OCI-LY7 (cell line): ENCODE results near the gene TNN. TPM values are rescaled to one million over a fixed set of nuclear protein-coding genes. Genes with fewer than 3 reads are reported as not detected.

Source experiments
- BruUV-seq: library from RNA; stranded (reverse); fragments of 400-500 nt; replicated peaks from 2 replicates; lab custom pipeline; 2021; lab: Mats Ljungman, UMichigan
- CTCF ChIA-PET: fragments of 300-600 bp; sonication (Branson Sonifier 250); formaldehyde crosslinking; loops from one replicate; lab custom pipeline; 2022; ENCODE audit warnings: antibody characterized with exemption; ENCODE audit not compliant: unreplicated experiment; lab: Charles Lee
- POLR2A ChIA-PET: fragments of 300-600 bp; sonication (Branson Sonifier 250); formaldehyde crosslinking; loops from one replicate; lab custom pipeline; 2022; ENCODE audit warnings: antibody characterized with exemption; lab: Charles Lee
- DNase-seq: peaks from one replicate; pipeline ENCODE4 v3.0.0-alpha.2; 2015; ENCODE audit warnings: low spot score
- H2AFZ ChIP-seq: fragments of 200-600 bp; sonication (generic), shearing (Covaris generic); 2 replicates; pipeline ENCODE4 v1.6.1; 2014; ENCODE audit warnings: mild to moderate bottlenecking, antibody characterized with exemption, low read length, moderate library complexity
- H3K27ac ChIP-seq: fragments of 200-600 bp; sonication (generic); 2 replicates; pipeline ENCODE4 v1.5.1; 2014; ENCODE audit warnings: mixed run types, low read depth, mild to moderate bottlenecking, moderate library complexity, low read length, inconsistent platforms; ENCODE audit not compliant: poor library complexity, severe bottlenecking
- H3K36me3 ChIP-seq: fragments of 200-600 bp; sonication (generic); 2 replicates; pipeline ENCODE4 v1.6.1; 2014; ENCODE audit warnings: mild to moderate bottlenecking, antibody characterized with exemption, low read length, moderate library complexity, mixed read lengths; ENCODE audit not compliant: insufficient read depth
- H3K4me1 ChIP-seq: fragments of 200-600 bp; sonication (generic); 2 replicates; pipeline ENCODE4 v1.5.1; 2014; ENCODE audit warnings: mild to moderate bottlenecking, low read length; ENCODE audit not compliant: insufficient read depth, poor library complexity, severe bottlenecking
- H3K4me2 ChIP-seq: fragments of 200-600 bp; sonication (generic); 2 replicates; pipeline ENCODE4 v1.6.1; 2014; ENCODE audit warnings: mild to moderate bottlenecking, low read length
- H3K4me3 ChIP-seq: fragments of 200-600 bp; sonication (generic); 2 replicates; pipeline ENCODE4 v1.5.1; 2014; ENCODE audit warnings: mild to moderate bottlenecking, low read depth, low read length; ENCODE audit not compliant: poor library complexity, severe bottlenecking
- H3K79me2 ChIP-seq: fragments of 200-600 bp; sonication (generic); 2 replicates; pipeline ENCODE4 v1.6.1; 2016; ENCODE audit warnings: low read depth, mild to moderate bottlenecking, low read length, moderate library complexity, mixed read lengths; ENCODE audit not compliant: insufficient read depth
- H3K9me2 ChIP-seq: fragments of 200-600 bp; sonication (generic); 2 replicates; pipeline ENCODE4 v1.6.1; 2016; ENCODE audit warnings: mild to moderate bottlenecking, low read length, mixed read lengths; ENCODE audit not compliant: insufficient read depth
- H3K9me3 ChIP-seq: fragments of 200-600 bp; sonication (generic); 2 replicates; pipeline ENCODE4 v1.6.1; 2014; ENCODE audit warnings: mild to moderate bottlenecking, mixed run types, low read length, mixed read lengths
- H4K20me1 ChIP-seq: fragments of 200-600 bp; sonication (generic); 2 replicates; pipeline ENCODE4 v1.6.1; 2014; ENCODE audit warnings: mild to moderate bottlenecking, antibody characterized with exemption, low read length, moderate library complexity, mixed read lengths; ENCODE audit not compliant: insufficient read depth
- EZH2phosphoT487 ChIP-seq: fragments of 200-600 bp; sonication (generic); IDR thresholded peaks from 2 replicates; pipeline ENCODE4 v1.6.1; 2018; ENCODE audit warnings: low read depth, borderline replicate concordance, mild to moderate bottlenecking, mixed run types, antibody characterized with exemption, low read length, moderate library complexity, mixed read lengths
- intact Hi-C: fragments of 100-400 bp; cut with micrococcal nuclease; formaldehyde crosslinking; loops from one replicate; pipeline ENCODE4 v1.10.0; 2022; ENCODE audit not compliant: unreplicated experiment
- total RNA-seq, 2 experiments: library from RNA; depleted of rRNA in 1 of 2; stranded (reverse); fragments of >200 nt in 1 of 2; shearing (Covaris generic) in 1 of 2; gene quantifications; 2 replicates each; pipeline ENCODE4 v1.2.3, GENCODE V29; 2014 to 2022
- TF ChIP-seq, protein P1 (sequence below): fragments of 200-600 bp; sonication (generic); conservative IDR thresholded peaks from 2 replicates; pipeline ENCODE4 v1.5.1; 2014; ENCODE audit warnings: mild to moderate bottlenecking, antibody characterized with exemption, low read length, moderate library complexity, mixed read lengths

TNN gene
- total RNA-seq, 2 experiments from 2014 or later, result not detected

DNA sequence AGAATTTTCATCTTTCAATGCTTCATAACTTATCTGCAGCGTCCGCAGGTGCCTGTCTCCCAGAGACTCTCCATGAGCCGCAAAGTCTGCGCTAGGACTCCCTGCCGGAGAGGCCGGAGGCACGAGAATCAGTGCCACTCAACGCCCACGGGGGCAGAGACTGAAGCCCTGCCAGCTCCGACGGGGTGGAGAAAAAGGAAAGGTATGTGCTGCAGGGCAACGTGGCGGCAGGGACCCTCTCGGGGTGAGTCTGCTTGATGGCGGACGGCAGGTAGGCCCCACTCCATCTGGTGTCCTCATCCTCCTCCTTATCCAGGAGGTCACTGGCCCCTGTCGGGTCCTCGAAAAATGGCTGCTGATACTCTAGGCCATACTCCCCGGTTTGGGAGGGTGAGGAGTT is 22.5 kb upstream of the TNN start:
- no peak overlapping the region for H2AFZ ChIP-seq
- H3K79me2 ChIP-seq, result no peaks in the 10 kb centered on the region
- DNase-seq, result no peak
- no peak overlapping the region for H3K27ac ChIP-seq
- H3K36me3 ChIP-seq, result no peaks in the 10 kb centered on the region
- ChIA-PET CTCF (no interaction called here), POLR2A (no interaction called here)
- H3K4me3 ChIP-seq, result no peak overlapping the region
- no peaks in the 10 kb centered on the region for H4K20me1 ChIP-seq
- no peak overlapping the region for H3K4me2 ChIP-seq
- no peak for TF ChIP-seq EZH2phosphoT487
- TF ChIP-seq, protein P1, sequence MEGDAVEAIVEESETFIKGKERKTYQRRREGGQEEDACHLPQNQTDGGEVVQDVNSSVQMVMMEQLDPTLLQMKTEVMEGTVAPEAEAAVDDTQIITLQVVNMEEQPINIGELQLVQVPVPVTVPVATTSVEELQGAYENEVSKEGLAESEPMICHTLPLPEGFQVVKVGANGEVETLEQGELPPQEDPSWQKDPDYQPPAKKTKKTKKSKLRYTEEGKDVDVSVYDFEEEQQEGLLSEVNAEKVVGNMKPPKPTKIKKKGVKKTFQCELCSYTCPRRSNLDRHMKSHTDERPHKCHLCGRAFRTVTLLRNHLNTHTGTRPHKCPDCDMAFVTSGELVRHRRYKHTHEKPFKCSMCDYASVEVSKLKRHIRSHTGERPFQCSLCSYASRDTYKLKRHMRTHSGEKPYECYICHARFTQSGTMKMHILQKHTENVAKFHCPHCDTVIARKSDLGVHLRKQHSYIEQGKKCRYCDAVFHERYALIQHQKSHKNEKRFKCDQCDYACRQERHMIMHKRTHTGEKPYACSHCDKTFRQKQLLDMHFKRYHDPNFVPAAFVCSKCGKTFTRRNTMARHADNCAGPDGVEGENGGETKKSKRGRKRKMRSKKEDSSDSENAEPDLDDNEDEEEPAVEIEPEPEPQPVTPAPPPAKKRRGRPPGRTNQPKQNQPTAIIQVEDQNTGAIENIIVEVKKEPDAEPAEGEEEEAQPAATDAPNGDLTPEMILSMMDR, result no peak
- intact Hi-C loops, result no loop called here
- H3K9me3 ChIP-seq, result no peaks in the 10 kb centered on the region
- BruUV-seq, result no TSS peak
- no peaks in the 10 kb centered on the region for H3K4me1 ChIP-seq
- no peaks in the 10 kb centered on the region for H3K9me2 ChIP-seq

DNA sequence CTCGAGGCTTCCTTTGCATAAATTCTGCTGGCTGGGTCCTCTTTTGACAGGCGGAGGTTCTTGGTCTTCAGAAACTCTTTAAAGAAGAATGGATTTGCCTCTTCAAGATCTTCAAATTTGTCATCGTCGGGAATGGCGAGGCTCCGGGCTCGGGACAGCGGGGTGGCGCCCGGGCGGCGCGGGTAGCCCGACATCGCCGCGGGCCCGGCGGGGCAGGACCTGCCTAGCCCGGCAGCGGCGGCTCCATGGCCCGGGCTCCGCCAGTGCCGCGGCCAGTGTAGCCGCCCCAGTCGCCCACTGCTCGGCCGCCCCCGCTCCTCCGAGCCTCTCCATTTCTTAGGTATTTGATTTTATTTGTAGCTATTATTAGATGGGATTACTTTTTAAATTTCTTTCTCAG is 22.1 kb upstream of the TNN start:
- Histone ChIP-seq H3K9me2 (no peaks in the 10 kb centered on the region), H3K79me2 (no peaks in the 10 kb centered on the region), H2AFZ (no peak overlapping the region), H3K27ac (no peak overlapping the region), H4K20me1 (no peaks in the 10 kb centered on the region), H3K4me2 (no peak overlapping the region), H3K4me1 (no peaks in the 10 kb centered on the region), H3K36me3 (no peaks in the 10 kb centered on the region), H3K9me3 (no peaks in the 10 kb centered on the region), H3K4me3 (no peak overlapping the region)
- ChIA-PET POLR2A (no interaction called here), CTCF (no interaction called here)
- TF ChIP-seq, protein P1, result no peak
- TF ChIP-seq EZH2phosphoT487, result no peak
- DNase-seq, result no peak
- intact Hi-C loops, result no loop called here
- BruUV-seq, result no TSS peak

DNA sequence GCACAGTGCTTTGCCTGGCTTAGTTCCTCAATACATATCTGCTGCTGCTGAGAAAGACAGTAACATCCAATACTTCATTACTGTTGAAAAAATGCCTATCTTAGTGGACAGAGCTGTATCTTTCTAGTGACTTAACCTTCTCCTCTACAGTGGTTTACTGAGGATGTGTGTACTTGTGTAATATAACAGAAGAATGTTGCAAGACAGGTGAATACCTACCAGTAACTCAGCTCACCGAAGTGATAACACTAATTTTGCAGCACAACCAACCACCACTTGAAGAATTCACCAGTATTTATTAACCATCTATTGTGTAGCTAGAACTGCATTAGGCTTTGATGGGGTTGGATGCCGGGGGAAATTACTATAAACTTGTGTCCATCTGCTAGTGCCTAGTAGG is 16.6 kb upstream of the TNN start:
- no TSS peak for BruUV-seq
- Histone ChIP-seq H3K4me2 (no peak overlapping the region), H3K4me3 (no peak overlapping the region), H3K9me3 (no peaks in the 10 kb centered on the region), H3K36me3 (no peaks in the 10 kb centered on the region), H3K79me2 (no peaks in the 10 kb centered on the region), H2AFZ (no peak overlapping the region), H4K20me1 (no peaks in the 10 kb centered on the region), H3K4me1 (no peaks in the 10 kb centered on the region), H3K9me2 (no peaks in the 10 kb centered on the region), H3K27ac (no peak overlapping the region)
- intact Hi-C loops, result no loop called here
- DNase-seq, result no peak
- ChIA-PET POLR2A (interaction anchor here (0.7 kb wide), 1 partner anchor 10 kb away, joined by 3 read pairs; no protein-coding TSS in a partner anchor), CTCF (no interaction called here)
- no peak for TF ChIP-seq EZH2phosphoT487
- TF ChIP-seq, protein P1, result no peak
